A549 treated with AZD2906 at 1 μM for 4 hours (cell line): ENCODE results near the gene OR51T1. TPM values are rescaled to one million over a fixed set of nuclear protein-coding genes. Genes with fewer than 3 reads are reported as not detected.

Experiments used
- total RNA-seq: library from RNA; stranded (reverse); fragments of 200-300 nt; extraction: Qiagen RNA extraction; gene quantifications from 5 replicates; pipeline ENCODE4 v1.2.3, GENCODE V29; 2022

OR51T1 gene, protein sequence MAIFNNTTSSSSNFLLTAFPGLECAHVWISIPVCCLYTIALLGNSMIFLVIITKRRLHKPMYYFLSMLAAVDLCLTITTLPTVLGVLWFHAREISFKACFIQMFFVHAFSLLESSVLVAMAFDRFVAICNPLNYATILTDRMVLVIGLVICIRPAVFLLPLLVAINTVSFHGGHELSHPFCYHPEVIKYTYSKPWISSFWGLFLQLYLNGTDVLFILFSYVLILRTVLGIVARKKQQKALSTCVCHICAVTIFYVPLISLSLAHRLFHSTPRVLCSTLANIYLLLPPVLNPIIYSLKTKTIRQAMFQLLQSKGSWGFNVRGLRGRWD
- not detected in 5 replicates for total RNA-seq

GRCh38 chr11:4881860-4882500, at the start of gene OR51T1:
OR51T1 (plus strand) TSS chr11:4881900; CDS start chr11:4881900, 0 bp downstream.

GRCh38 chr11:4848908-4849532, 32.7 kb upstream of the OR51T1 start, which contains the start of gene OR51S1:
OR51S1 (minus strand) TSS chr11:4849208; CDS start chr11:4849208, 0 bp downstream.

DNA sequence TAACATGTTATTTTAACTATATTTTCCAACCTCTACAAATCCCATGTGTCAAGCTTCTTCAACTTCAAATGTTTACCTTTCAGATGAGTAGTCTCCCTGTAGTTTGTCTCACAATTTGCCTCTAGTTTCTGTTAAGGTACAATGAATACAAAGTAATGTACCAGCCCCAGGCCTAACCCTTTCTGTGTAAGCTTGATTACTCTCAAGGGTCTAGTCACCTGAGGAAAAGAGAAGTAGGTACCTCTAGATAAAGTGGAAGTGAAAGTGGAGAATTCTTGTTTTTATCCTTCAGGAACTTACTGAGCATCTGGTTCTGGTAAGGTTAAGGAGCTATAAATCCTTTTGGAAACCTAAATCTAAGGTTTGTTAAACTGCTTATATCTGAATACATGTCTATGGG, 21.8 kb downstream of the OR51T1 start, which contains the start of gene OR51A7:
Gene OR51A7, plus strand, starts transcription at position 300 of the 400 bp plus-strand sequence. CDS start 3,587 bp downstream, outside the sequence.

GRCh38 chr11:4919250-4919649, 37.5 kb downstream of the OR51T1 start, which contains the start of gene OR51G2:
OR51G2 (minus strand) TSS chr11:4919350; CDS start chr11:4915663, 3,687 bp downstream.

DNA sequence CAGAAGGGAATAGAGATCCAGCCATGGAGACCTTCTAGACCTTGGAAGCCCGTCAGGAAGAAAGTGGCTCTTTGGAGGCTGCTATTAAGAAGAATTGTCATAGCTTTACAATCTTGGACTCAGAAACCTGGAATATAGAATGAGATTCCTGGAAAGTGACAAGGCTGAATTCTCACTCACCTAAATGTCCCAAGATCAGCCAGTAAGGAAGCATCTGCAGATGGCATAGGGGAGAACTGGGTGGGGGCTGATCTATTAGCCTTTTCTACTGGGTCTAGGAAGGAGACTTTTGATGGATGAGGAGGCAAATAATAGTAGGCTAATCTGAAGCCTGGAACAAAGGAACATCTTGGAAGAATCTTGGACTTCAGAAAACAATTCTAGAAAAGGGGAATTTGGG, 42.5 kb downstream of the OR51T1 start, which contains the start of gene OR51G1:
Gene OR51G1, minus strand, starts transcription at position 101 of the 400 bp plus-strand sequence. Its CDS starts 0 bp downstream, at position 101.

Other genes starting within 250 kb of the OR51T1 start
- not detected in 5 replicates for gene OR51D1, start 244.4 kb upstream of the OR51T1 start, total RNA-seq
- gene OR51E1, start 237.9 kb upstream of the OR51T1 start, total RNA-seq, result not detected in 5 replicates
- gene OR51E2, start 184.0 kb upstream of the OR51T1 start, total RNA-seq, result not detected in 5 replicates
- not detected in 5 replicates for gene MMP26, start 177.1 kb upstream of the OR51T1 start, total RNA-seq
- gene OR51F1, start 112.0 kb upstream of the OR51T1 start, total RNA-seq, result not detected in 5 replicates
- gene OR52R1, start 77.5 kb upstream of the OR51T1 start, total RNA-seq, result not detected in 5 replicates
- gene OR51F2, start 60.6 kb upstream of the OR51T1 start, total RNA-seq, result not detected in 5 replicates
- gene OR51S1, start 32.7 kb upstream of the OR51T1 start, total RNA-seq, result not detected in 5 replicates
- not detected in 5 replicates for gene OR51A7, start 21.9 kb downstream of the OR51T1 start, total RNA-seq
- gene OR51G2, start 37.5 kb downstream of the OR51T1 start, total RNA-seq, result not detected in 5 replicates
- gene OR51G1, start 42.4 kb downstream of the OR51T1 start, total RNA-seq, result not detected in 5 replicates
- gene OR51A4, start 65.7 kb downstream of the OR51T1 start, total RNA-seq, result not detected in 5 replicates
- not detected in 5 replicates for gene OR51A2, start 73.8 kb downstream of the OR51T1 start, total RNA-seq
- gene OR51L1, start 113.0 kb downstream of the OR51T1 start, total RNA-seq, result not detected in 5 replicates
- gene OR52J3, start 164.6 kb downstream of the OR51T1 start, total RNA-seq, result not detected in 5 replicates
- not detected in 5 replicates for gene OR52E2, start 177.7 kb downstream of the OR51T1 start, total RNA-seq
- gene OR52E1, start 187.7 kb downstream of the OR51T1 start, total RNA-seq, result not detected in 5 replicates